RWPE2 (cell line): Measurements from ENCODE around the gene SUSD6.

ENCODE experiments used
- ATAC-seq: fragments of 200-7000 bp; cut with Tn5 transposase; 3 replicates; pipeline ENCODE4 v1.9.1; 2021; ENCODE audit warnings: low read depth
- DNase-seq: peaks from one replicate; pipeline ENCODE4 v3.0.0-alpha.2; 2020; ENCODE audit warnings: low spot score
- H3K27ac ChIP-seq: fragments of 450-650 bp; 2 replicates; pipeline ENCODE4 v1.5.1; 2017; ENCODE audit warnings: mild to moderate bottlenecking; ENCODE audit not compliant: poor library complexity, severe bottlenecking
- H3K27me3 ChIP-seq: fragments of 250-450 bp; sonication (Bioruptor Pico); 2 replicates; pipeline ENCODE4 v1.5.1; 2021; ENCODE audit warnings: mild to moderate bottlenecking, moderate library complexity; ENCODE audit not compliant: insufficient read depth, poor library complexity, severe bottlenecking
- H3K36me3 ChIP-seq: fragments of 250-450 bp; sonication (Bioruptor Pico); 2 replicates; pipeline ENCODE4 v1.5.1; 2020; ENCODE audit warnings: low read depth, mild to moderate bottlenecking, moderate library complexity
- H3K4me1 ChIP-seq: fragments of 250-450 bp; sonication (Bioruptor Pico); 2 replicates; pipeline ENCODE4 v1.5.1; 2021; ENCODE audit warnings: mild to moderate bottlenecking, moderate library complexity; ENCODE audit not compliant: insufficient read depth, poor library complexity, severe bottlenecking
- H3K4me3 ChIP-seq: fragments of 250-450 bp; sonication (Bioruptor Pico); 2 replicates; pipeline ENCODE4 v1.5.1; 2021; ENCODE audit warnings: mild to moderate bottlenecking, moderate library complexity; ENCODE audit not compliant: severe bottlenecking
- H3K9me3 ChIP-seq: fragments of 250-450 bp; sonication (Bioruptor Pico); 2 replicates; pipeline ENCODE4 v1.5.1; 2021; ENCODE audit warnings: mild to moderate bottlenecking, moderate library complexity; ENCODE audit not compliant: severe bottlenecking
- TF ChIP-seq, protein P1 (sequence below): fragments of 450-650 bp; IDR thresholded peaks from one replicate; pipeline ENCODE4 v1.5.1; 2017; ENCODE audit warnings: mild to moderate bottlenecking, moderate library complexity; ENCODE audit not compliant: poor library complexity, severe bottlenecking

SUSD6 gene

DNA sequence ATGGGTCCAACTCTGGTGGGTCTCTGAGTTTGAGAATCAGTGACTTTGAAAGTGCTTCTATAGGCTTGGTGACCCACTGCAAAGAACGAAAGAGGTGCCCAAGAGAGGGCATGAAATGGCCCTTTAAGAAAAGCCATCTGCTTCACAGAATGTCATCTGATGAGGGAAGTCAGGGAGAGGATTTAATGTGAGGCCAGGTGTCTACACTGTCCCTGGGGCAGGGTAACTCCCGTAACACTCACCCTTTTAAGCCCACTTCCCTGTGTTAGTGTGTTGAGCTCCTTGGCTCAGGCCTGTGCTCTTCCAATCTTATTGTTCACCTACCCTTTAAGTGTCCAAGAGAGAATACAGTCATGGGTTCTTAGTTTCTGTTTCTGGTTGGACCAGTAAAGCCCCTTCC, 139.1 kb downstream of the SUSD6 start:
- Histone ChIP-seq H3K27ac (no peak overlapping the region), H3K4me1 (no peaks in the 10 kb centered on the region), H3K36me3 (no peaks in the 10 kb centered on the region), H3K27me3 (no peaks in the 10 kb centered on the region), H3K9me3 (no peaks in the 10 kb centered on the region), H3K4me3 (no peak overlapping the region)
- TF ChIP-seq, protein P1, sequence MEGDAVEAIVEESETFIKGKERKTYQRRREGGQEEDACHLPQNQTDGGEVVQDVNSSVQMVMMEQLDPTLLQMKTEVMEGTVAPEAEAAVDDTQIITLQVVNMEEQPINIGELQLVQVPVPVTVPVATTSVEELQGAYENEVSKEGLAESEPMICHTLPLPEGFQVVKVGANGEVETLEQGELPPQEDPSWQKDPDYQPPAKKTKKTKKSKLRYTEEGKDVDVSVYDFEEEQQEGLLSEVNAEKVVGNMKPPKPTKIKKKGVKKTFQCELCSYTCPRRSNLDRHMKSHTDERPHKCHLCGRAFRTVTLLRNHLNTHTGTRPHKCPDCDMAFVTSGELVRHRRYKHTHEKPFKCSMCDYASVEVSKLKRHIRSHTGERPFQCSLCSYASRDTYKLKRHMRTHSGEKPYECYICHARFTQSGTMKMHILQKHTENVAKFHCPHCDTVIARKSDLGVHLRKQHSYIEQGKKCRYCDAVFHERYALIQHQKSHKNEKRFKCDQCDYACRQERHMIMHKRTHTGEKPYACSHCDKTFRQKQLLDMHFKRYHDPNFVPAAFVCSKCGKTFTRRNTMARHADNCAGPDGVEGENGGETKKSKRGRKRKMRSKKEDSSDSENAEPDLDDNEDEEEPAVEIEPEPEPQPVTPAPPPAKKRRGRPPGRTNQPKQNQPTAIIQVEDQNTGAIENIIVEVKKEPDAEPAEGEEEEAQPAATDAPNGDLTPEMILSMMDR, result no peak
- ATAC-seq (no peak), DNase-seq (no peak)

DNA sequence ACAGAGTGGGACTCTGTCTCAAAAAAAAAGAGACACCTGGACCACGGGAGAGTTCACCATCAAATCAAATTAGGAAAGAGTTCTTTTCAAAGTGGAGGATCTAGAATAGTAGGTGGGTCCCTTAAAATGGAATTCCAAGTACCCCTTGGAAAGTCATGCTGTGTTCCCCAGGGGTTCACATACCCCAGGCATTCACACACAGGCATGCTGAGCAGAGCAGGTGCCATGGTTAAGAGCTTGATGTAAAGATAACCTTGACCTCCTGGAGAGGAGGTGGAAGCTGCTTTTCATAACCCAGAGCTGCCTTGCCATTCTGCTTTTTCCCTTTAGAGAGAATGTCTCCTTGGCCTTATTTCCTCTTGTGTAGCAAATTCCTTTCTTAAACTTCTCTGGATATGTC, 141.4 kb downstream of the SUSD6 start:
- ATAC-seq (no peak), DNase-seq (no peak)
- no peak overlapping the region for H3K4me3 ChIP-seq
- no peaks in the 10 kb centered on the region for H3K9me3 ChIP-seq
- H3K36me3 ChIP-seq, result no peaks in the 10 kb centered on the region
- TF ChIP-seq, protein P1, result no peak
- H3K4me1 ChIP-seq, result no peaks in the 10 kb centered on the region
- no peaks in the 10 kb centered on the region for H3K27me3 ChIP-seq
- no peak overlapping the region for H3K27ac ChIP-seq

DNA sequence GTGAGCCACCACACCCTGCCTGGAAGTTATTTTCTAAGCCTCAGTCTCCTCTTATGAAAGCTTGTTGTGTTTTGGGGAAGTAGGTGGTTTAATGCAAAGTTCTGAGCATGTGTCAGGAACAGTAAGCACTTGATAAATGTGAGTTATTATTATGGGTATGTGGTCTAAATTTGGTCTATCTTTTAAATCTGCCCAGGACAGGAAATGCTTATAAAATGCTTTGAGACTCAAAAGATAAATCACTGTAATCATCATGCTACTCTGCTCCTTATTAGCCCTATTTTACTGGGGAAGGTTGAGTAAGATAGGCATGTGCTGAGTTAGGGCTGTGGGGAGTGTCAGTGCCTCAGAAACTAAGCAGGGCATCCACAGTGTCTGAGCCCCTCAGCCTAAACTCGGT, 142.5 kb downstream of the SUSD6 start:
- H3K4me1 ChIP-seq, result no peaks in the 10 kb centered on the region
- no peak overlapping the region for H3K27ac ChIP-seq
- ATAC-seq, result no peak

DNA sequence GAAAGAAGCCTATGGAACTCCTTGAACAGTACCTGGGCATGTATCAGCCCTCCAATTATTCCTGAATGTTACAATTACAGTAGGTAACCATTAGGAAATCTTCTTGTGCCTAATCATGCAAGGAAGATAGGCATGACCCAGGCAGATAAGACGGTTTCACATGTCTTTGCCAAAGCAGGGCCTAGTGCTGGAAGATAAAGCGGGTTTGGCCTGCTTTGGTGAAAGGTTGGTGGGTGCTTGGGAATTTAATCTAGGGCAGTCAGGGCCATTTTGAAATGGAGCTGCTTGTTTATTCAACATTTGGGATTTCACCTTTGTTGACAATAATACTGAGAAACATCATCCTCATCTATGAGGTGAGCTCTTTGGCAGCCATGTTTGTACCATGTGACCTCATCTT, 143.1 kb downstream of the SUSD6 start:
- Histone ChIP-seq H3K36me3 (no peaks in the 10 kb centered on the region), H3K27ac (no peak overlapping the region), H3K4me3 (no peak overlapping the region), H3K4me1 (no peaks in the 10 kb centered on the region), H3K9me3 (no peaks in the 10 kb centered on the region), H3K27me3 (no peaks in the 10 kb centered on the region)
- ATAC-seq (no peak), DNase-seq (no peak)
- TF ChIP-seq, protein P1, result no peak

More for the DNA sequence above, 142.5 kb downstream of the SUSD6 start:
- H3K9me3 ChIP-seq, result no peaks in the 10 kb centered on the region
- H3K4me3 ChIP-seq, result no peak overlapping the region
- no peak for DNase-seq
- H3K27me3 ChIP-seq, result no peaks in the 10 kb centered on the region
- H3K36me3 ChIP-seq, result no peaks in the 10 kb centered on the region
- TF ChIP-seq, protein P1, result no peak

DNA sequence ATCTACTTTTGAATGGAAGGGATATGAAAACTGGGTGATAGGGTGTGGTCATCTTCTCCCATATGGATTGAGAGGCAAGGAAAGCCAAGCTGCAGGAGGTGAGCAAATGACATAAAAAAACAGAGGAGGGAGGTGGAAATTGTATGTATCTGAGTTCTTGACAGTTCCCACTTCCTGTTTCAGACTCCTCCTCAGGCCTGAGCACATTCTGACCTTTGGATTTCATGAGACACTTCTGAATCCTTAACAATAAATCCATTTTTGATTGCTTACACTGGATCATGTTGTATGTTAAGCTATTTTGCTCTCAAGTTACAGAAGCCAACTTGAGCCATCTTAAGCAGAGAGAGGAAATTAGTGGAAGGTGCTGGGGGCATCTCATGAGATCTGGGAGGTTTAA, 143.9 kb downstream of the SUSD6 start:
- no peak for ATAC-seq

More for the DNA sequence above, 143.9 kb downstream of the SUSD6 start:
- Histone ChIP-seq H3K27ac (no peak overlapping the region), H3K4me1 (no peaks in the 10 kb centered on the region), H3K9me3 (no peaks in the 10 kb centered on the region), H3K4me3 (no peak overlapping the region), H3K36me3 (no peaks in the 10 kb centered on the region), H3K27me3 (no peaks in the 10 kb centered on the region)
- no peak for DNase-seq
- TF ChIP-seq, protein P1, result no peak
